DLD1 (cell line): ENCODE data around the gene CIRBP.

ENCODE experiments used
- in situ Hi-C: cut with HindIII; loops from 2 replicates; pipeline ENCODE4 v1.10.0; 2017; ENCODE audit warnings: low sequenced_read_pairs

Gene CIRBP

GRCh38 chr19:1230783-1231489, 38.2 kb upstream of the CIRBP start:
- in situ Hi-C loops, result no loop called here

- in situ Hi-C loops, result no loop called here
Measured at GRCh38 chr19:1231729-1232637, 37.1 kb upstream of the CIRBP start.

- in situ Hi-C loops, result no loop called here
Measured at GRCh38 chr19:1232652-1233072, 36.5 kb upstream of the CIRBP start.

- in situ Hi-C loops, result no loop called here
Measured at GRCh38 chr19:1233115-1233667, 35.9 kb upstream of the CIRBP start.

- in situ Hi-C loops, result no loop called here
Measured at GRCh38 chr19:1234051-1234954, 34.8 kb upstream of the CIRBP start.

GRCh38 chr19:1234955-1235380, 34.2 kb upstream of the CIRBP start:
- in situ Hi-C loops, result no loop called here

GRCh38 chr19:1235625-1236538, 33.2 kb upstream of the CIRBP start:
- in situ Hi-C loops, result no loop called here

- in situ Hi-C loops, result no loop called here
Measured at GRCh38 chr19:1236576-1236975, 32.6 kb upstream of the CIRBP start.

GRCh38 chr19:1237027-1237659, 32.0 kb upstream of the CIRBP start:
- in situ Hi-C loops, result no loop called here

- in situ Hi-C loops, result no loop called here
Measured at GRCh38 chr19:1237754-1238368, 31.3 kb upstream of the CIRBP start, which contains the start of gene CBARP. Gene CBARP, minus strand, starts transcription at chr19:1238005. Its CDS starts 1,905 bp downstream, at chr19:1236100.

GRCh38 chr19:1238369-1239303, 30.5 kb upstream of the CIRBP start:
- in situ Hi-C loops, result no loop called here

GRCh38 chr19:1239420-1239795, 29.7 kb upstream of the CIRBP start:
- in situ Hi-C loops, result no loop called here

GRCh38 chr19:1239796-1240737, 29.1 kb upstream of the CIRBP start:
- in situ Hi-C loops, result no loop called here

GRCh38 chr19:1240925-1241324, 28.2 kb upstream of the CIRBP start:
- in situ Hi-C loops, result no loop called here

GRCh38 chr19:1241417-1242095, 27.6 kb upstream of the CIRBP start, which contains the start of gene ATP5F1D:
Gene ATP5F1D, plus strand, starts transcription at chr19:1241751. Its CDS starts 100 bp downstream, at chr19:1241851.
- in situ Hi-C loops, result no loop called here
